Fibroblast of skin of back (primary cell): ENCODE data around the gene TMBIM6. TPM values are rescaled to one million over a fixed set of nuclear protein-coding genes. Genes with fewer than 3 reads are reported as not detected.
A peak's percentile ranks its signal among the peaks of the same experiment; 100 is the strongest.
"Not testable (repeated sequence)": the region's sequence is repeated elsewhere in the genome, so short reads cannot be mapped to it uniquely, and the experiment has no call there.

Experiments
- DNase-seq: peaks from one replicate; pipeline ENCODE4 v3.0.0-alpha.2; 2013
- polyA plus RNA-seq, 2 experiments: library from polyadenylated mRNA; unstranded; fragments of 120-200 nt; gene quantifications; one replicate each; pipeline ENCODE4 v1.2.1, GENCODE V29; 2013; ENCODE audit not compliant: insufficient read length in 2 of 2

TMBIM6 gene
- 403 TPM for polyA plus RNA-seq (2013, experiment 1 of 2; ENCODE audit: insufficient read length)
- 300 TPM for polyA plus RNA-seq (2013, experiment 2 of 2; ENCODE audit: insufficient read length)

GRCh38 chr12:49740930-49741881 lies at the start of gene TMBIM6:
Gene TMBIM6 (plus strand): TSS chr12:49741557. CDS start chr12:49752494, 10,937 bp downstream.
- DNase-seq: peak; percentile 100

DNA sequence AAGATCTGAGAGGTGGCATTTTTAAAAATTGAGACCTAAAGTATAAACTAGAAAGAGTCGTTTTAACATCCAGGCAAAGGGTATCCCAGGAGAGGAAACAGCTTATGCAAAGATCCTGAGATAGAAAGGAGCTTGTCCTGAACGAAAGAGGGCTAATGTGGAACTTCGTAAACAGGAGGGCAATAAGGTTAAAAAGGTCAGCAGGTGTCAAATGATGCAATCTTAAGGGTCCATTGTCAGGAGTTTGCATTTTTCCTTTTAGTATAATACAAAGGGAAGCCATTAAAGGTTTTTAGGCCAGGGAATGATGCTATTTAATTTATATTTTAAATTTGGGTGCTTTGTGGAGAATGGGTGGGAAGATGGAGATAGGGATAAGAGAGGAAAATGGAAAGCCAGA lies 48.5 kb upstream of the TMBIM6 start:
- no peak for DNase-seq

DNA sequence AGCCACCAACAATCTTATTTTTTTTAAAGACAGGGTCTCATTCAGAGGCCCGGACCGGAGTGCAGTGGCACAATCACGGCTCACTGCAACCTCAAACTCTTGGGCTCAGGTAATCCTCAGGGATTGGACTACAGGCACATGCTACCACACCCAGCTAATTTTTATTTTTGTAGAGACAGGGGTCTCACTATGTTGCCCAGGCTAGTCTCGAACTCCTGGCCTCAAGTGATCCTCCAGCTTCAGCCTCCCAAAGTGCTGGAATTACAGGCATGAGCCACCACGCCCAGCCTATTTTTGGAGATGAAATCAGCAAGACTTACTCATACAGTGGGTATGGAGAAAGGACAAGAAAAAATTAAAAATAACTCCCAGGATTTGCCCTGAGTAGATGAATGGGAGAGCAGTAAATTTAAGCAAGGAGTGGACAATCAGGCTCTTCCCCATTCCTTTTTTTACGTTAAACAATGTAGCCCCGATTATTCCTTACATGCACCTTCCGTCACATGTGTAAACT lies 47.4 kb upstream of the TMBIM6 start:
- DNase-seq: peak; percentile 77

GRCh38 chr12:49696723-49697122 lies 44.6 kb upstream of the TMBIM6 start:
- no peak for DNase-seq

DNA sequence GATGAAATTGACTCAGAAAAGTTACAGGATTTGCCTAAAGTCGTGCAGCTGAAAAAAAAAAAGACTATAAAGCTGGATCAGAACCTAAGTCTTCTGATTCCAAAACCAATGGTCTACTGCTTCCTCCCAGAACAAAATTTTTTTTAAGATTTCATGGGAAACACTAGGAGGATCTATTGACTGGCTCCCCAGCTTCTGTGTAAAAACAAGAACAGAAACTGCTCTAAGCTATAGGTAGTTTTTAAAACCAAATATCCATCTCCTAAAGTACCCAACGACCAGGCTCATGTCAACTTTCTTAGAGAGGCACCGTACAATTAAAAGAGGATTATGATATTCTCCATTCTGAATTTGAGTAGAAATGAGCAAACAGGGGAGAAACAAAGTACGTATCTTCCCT lies 43.5 kb upstream of the TMBIM6 start:
- no peak for DNase-seq

- peak; percentile 85 for DNase-seq
Measured at GRCh38 chr12:49698619-49699545, 42.5 kb upstream of the TMBIM6 start.

DNA sequence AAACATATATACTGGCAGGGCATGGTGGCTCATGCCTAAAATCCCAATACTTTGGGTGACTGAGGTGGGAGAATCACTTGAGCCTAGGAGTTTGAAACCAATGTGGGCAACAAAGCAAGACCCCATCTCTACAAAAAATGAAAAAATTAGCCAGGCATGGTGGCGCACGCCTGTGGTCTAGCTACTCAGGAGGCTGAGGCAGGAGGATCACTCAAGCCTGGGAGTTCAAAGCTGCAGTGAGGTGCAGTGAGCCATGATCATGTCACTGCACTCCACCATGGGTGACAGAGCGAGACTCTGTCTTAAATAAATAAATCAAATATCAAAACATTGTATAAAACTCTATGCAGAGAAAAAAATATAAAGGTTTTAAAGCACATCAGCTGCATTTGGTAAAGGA lies 39.3 kb upstream of the TMBIM6 start:
- no peak for DNase-seq

GRCh38 chr12:49702676-49703215 lies 38.6 kb upstream of the TMBIM6 start:
- no peak for DNase-seq

DNA sequence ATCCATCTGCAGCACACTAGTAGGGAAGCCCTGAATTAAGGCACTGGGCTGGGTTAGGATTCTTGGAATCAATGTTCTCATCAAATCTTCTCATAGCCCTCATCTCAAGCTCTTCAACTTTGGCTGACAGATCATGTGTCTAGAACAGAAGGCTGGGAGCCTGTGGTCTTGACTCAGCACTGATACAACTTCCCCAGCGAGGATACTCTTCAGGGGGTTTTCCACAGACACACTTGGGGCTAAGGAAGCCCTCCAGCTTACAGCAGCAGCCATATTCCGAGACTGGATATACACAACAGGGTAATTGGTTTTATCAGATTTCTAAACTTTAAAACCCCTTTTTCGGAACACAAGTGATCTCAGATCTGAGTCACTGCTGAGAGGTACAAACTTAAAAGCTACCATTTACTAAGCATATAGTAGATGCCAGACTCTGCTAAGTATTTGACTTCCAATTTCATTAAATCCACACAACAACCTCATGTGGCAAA lies 37.7 kb upstream of the TMBIM6 start:
- DNase-seq: peak; percentile 86

- DNase-seq: peak; percentile 91
Measured at GRCh38 chr12:49705479-49706134, 35.8 kb upstream of the TMBIM6 start.

DNA sequence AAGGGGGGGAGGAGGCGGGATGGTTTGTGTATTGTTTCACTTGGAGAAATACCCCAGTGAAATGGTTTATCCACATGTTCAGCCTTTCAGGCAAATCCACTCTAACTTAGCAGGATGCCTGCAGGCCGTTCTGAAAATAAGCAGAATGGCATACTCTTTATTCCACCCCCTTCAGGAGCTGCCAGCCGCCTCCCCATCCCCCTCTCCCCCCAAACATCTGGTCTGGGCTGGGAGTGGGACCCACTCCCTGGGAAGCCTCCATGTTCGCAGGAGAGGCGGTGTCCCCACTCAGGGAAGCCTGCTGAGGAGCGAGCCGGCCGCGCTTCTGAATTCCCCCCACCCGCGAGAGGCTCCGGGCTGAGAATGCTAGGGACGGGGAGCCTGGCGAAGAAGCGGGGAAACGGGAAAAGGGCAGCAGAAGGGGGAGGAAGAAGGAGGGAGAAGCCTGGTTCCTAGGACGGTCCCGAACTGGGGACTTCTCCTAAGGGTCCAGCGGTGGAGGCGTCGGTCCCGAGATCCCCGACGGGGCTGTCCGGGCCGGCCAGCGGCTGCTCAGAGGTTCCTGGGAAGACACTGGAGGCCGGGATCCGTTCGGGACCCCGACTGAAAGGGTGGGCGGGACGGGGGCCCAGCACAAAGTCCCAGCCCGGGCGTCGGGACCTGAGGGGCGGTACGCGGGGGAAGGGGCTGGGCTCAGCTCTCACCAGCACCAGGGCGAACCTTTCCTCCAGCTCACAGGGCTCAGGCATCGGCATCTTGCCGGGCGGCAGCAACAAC lies 34.8 kb upstream of the TMBIM6 start:
- peak; percentile 48 for DNase-seq

GRCh38 chr12:49707128-49707811 lies 34.1 kb upstream of the TMBIM6 start, which contains the start of gene FMNL3:
Gene FMNL3 (minus strand): TSS chr12:49707405. CDS start chr12:49707180, 225 bp downstream.
- DNase-seq: peak; percentile 96

GRCh38 chr12:49707812-49708147 lies 33.6 kb upstream of the TMBIM6 start:
- no peak for DNase-seq

DNA sequence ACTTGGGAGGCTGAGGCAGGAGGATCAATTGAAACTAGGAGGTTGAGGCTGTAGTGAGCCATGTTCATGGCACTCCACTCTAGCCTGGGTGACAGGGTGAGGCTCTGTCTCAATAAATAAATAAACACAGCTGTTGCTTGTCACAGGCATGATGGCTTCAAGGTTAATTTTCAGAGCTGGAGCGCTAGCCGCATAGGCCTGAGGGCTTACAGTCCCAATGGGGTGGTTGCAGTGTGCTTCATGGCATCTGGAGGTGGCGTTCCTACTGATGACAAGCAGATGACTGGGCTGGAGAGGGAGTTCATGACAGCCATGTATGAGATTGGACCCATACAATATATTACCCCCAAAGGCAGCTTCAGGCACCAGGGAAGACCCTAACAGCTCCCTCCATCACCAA lies 32.5 kb upstream of the TMBIM6 start:
- no peak for DNase-seq

GRCh38 chr12:49713952-49714351 lies 27.4 kb upstream of the TMBIM6 start:
- not testable (repeated sequence) for DNase-seq

GRCh38 chr12:49716553-49716952 lies 24.8 kb upstream of the TMBIM6 start:
- DNase-seq: no peak

DNA sequence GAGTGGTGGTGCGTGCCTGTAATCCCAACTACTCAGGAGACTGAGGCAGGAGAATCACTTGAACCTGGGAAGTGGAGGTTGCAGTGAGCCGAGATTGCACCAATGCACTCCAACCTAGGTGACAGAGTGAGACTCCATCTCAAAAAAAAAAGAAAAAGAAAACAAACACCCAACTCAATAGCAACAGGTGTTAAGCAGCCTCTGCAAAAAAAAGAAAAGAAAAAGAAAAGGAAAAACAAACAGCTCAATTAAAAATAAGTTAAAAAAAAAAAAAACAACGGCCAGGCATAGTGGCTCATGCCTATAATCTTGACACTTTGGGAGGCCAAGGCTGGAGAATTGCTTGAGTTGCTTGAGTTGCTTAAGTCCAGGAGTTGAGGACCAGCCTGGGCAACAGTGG lies 23.6 kb upstream of the TMBIM6 start:
- DNase-seq: not testable (repeated sequence)

DNA sequence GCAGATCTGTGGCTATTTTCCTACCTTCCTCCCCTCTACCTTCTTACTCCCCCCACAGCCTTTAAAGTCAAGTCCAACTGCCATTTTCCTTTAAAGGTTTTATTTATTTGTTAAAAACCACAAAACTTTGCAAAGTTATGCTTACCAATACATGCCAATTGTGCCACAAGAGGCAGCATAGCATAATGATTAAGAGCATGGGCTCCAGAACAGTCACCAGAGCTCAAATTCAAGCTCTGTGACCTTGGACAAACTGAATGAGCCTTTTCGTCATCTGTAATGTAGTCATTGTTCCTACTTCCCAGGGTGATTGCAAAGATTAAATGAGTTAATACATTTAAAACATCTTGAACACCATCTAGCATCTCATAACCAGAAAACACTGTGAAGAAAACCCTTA lies 21.1 kb upstream of the TMBIM6 start:
- DNase-seq: no peak

DNA sequence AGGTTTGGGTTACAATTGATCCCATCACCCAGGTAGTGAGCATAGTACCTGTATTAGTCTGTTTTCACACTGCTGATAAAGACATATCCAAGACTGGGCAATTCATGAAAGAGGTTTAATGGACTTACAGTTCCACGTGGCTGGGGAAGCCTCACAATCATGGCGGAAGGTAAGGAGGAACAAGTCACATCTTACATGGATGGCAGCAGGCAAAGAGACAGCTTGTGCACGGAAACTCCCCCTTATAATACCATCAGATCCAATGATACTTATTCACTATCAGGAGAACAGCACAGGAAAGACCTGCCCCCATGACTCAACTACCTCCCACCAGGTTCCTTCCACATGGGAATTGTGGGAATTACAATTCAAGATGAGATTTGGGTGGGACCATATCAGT lies 20.0 kb upstream of the TMBIM6 start:
- DNase-seq: not testable (repeated sequence)

DNA sequence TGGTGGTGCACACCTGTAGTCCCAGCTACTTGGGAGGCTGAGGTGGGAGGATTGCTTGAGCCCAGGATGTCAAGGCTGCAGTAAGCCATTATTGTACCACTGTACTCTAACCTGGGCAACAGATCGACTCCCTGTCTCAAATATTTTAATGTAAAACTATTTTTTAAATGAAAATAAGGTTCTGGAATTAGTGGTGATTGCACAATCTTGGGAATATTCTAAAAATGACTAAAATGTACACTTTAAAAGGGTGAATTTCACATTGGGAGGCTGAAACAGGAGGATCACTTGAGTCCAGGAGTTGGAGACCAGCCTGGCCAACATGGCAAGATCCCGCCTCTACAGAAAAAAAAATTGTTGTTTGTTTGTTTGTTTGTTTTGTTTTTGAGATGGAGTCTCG lies 12.9 kb upstream of the TMBIM6 start:
- no peak for DNase-seq
